SK-N-SH treated with all-trans-retinoic acid at 6 μM for 48 hours (cell line): Measurements from ENCODE around the gene PXDC1.

ENCODE experiments used
- ATAC-seq: fragments of 200-7000 bp; cut with Tn5 transposase; 3 replicates; pipeline ENCODE4 v1.9.1; 2020; ENCODE audit warnings: mild to moderate bottlenecking, moderate library complexity
- ARNTL ChIP-seq: fragments of 450-650 bp; formaldehyde crosslinking; IDR thresholded peaks from 2 replicates; pipeline ENCODE4 v1.5.0; 2020; ENCODE audit warnings: low read depth, mild to moderate bottlenecking, moderate library complexity, borderline replicate concordance
- BACH2 ChIP-seq: fragments of 250-450 bp; sonication (Bioruptor Pico); IDR thresholded peaks from 2 replicates; pipeline ENCODE4 v1.9.0; 2021; ENCODE audit warnings: mild to moderate bottlenecking, borderline replicate concordance
- CSDC2 ChIP-seq: fragments of 250-450 bp; sonication (Bioruptor Pico); IDR thresholded peaks from 2 replicates; pipeline ENCODE4 v1.5.0; 2020; ENCODE audit warnings: mild to moderate bottlenecking, moderate library complexity
- ESRRG ChIP-seq: fragments of 250-450 bp; sonication (Bioruptor Pico); IDR thresholded peaks from 2 replicates; pipeline ENCODE4 v1.6.1; 2021; ENCODE audit warnings: mild to moderate bottlenecking
- GLIS3 ChIP-seq: fragments of 250-450 bp; sonication (Bioruptor Pico); IDR thresholded peaks from 2 replicates; pipeline ENCODE4 v1.5.0; 2020; ENCODE audit warnings: mild to moderate bottlenecking, moderate library complexity
- ISL1 ChIP-seq: fragments of 250-450 bp; sonication (Bioruptor Pico); IDR thresholded peaks from 2 replicates; pipeline ENCODE4 v2.1.2; 2022; ENCODE audit warnings: mild to moderate bottlenecking, moderate library complexity
- OSR1 ChIP-seq: fragments of 250-450 bp; sonication (Bioruptor Pico); IDR thresholded peaks from 2 replicates; pipeline ENCODE4 v1.8.0; 2022; ENCODE audit warnings: moderate library complexity, mild to moderate bottlenecking, inconsistent platforms
- PATZ1 ChIP-seq: fragments of 250-450 bp; sonication (Bioruptor Pico); IDR thresholded peaks from 2 replicates; pipeline ENCODE4 v1.8.0; 2020; ENCODE audit warnings: mild to moderate bottlenecking, moderate library complexity, borderline replicate concordance
- POU6F1 ChIP-seq: fragments of 250-450 bp; sonication (Bioruptor Pico); IDR thresholded peaks from 2 replicates; pipeline ENCODE4 v1.8.0; 2021; ENCODE audit warnings: low read depth, mild to moderate bottlenecking, moderate library complexity, borderline replicate concordance
- PPARA ChIP-seq: fragments of 250-450 bp; sonication (Bioruptor Pico); IDR thresholded peaks from 2 replicates; pipeline ENCODE4 v1.5.0; 2020; ENCODE audit warnings: mild to moderate bottlenecking, borderline replicate concordance
- RARB ChIP-seq: fragments of 250-450 bp; sonication (Bioruptor Pico); IDR thresholded peaks from 2 replicates; pipeline ENCODE4 v1.8.0; 2021; ENCODE audit warnings: mild to moderate bottlenecking, moderate library complexity
- SNAI2 ChIP-seq: fragments of 250-450 bp; sonication (Bioruptor Pico); IDR thresholded peaks from 2 replicates; pipeline ENCODE4 v1.5.0; 2020; ENCODE audit warnings: mild to moderate bottlenecking, moderate library complexity
- TOX ChIP-seq: fragments of 250-450 bp; sonication (Bioruptor Pico); IDR thresholded peaks from 2 replicates; pipeline ENCODE4 v1.8.0; 2021; ENCODE audit warnings: mild to moderate bottlenecking, moderate library complexity, borderline replicate concordance
- ZC3H10 ChIP-seq: fragments of 250-450 bp; sonication (Bioruptor Pico); IDR thresholded peaks from 2 replicates; pipeline ENCODE4 v1.5.1; 2021; ENCODE audit warnings: mild to moderate bottlenecking, moderate library complexity
- ZFP30 ChIP-seq: fragments of 450-650 bp; formaldehyde crosslinking; IDR thresholded peaks from 2 replicates; pipeline ENCODE4 v1.5.0; 2022; ENCODE audit warnings: mild to moderate bottlenecking, moderate library complexity
- ZNF565 ChIP-seq: fragments of 450-650 bp; formaldehyde crosslinking; conservative IDR thresholded peaks from 2 replicates; pipeline ENCODE4 v1.5.0; 2020; ENCODE audit warnings: low read depth, mild to moderate bottlenecking, moderate library complexity
- ZNF70 ChIP-seq: fragments of 450-650 bp; formaldehyde crosslinking; IDR thresholded peaks from 2 replicates; pipeline ENCODE4 v1.5.0; 2020; ENCODE audit warnings: mild to moderate bottlenecking, moderate library complexity
- ZNF8 ChIP-seq: fragments of 450-650 bp; formaldehyde crosslinking; IDR thresholded peaks from 2 replicates; pipeline ENCODE4 v1.5.0; 2020; ENCODE audit warnings: mild to moderate bottlenecking, moderate library complexity
- TF ChIP-seq, protein P1 (sequence below): fragments of 250-450 bp; sonication (Bioruptor Pico); IDR thresholded peaks from 2 replicates; pipeline ENCODE4 v1.5.1; 2021; ENCODE audit warnings: mild to moderate bottlenecking, moderate library complexity
- TF ChIP-seq, protein P2 (sequence below): fragments of 250-450 bp; sonication (Bioruptor Pico); IDR thresholded peaks from 2 replicates; pipeline ENCODE4 v1.5.0; 2020; ENCODE audit warnings: mild to moderate bottlenecking, moderate library complexity
- TF ChIP-seq, protein P3 (sequence below): fragments of 250-450 bp; sonication (Bioruptor Pico); IDR thresholded peaks from 2 replicates; pipeline ENCODE4 v1.5.1; 2020; ENCODE audit warnings: low read depth, mild to moderate bottlenecking, moderate library complexity

The PXDC1 gene

GRCh38 chr6:3750317-3751076 is 1.0 kb downstream of the PXDC1 start:
- peak; percentile 21 for ATAC-seq
- peak; percentile 68; the same call in 1 of the 2 replicates for TF ChIP-seq PATZ1 (CRISPR knock-in tag)
- no peak for TF ChIP-seq ARNTL (CRISPR knock-in tag)

DNA sequence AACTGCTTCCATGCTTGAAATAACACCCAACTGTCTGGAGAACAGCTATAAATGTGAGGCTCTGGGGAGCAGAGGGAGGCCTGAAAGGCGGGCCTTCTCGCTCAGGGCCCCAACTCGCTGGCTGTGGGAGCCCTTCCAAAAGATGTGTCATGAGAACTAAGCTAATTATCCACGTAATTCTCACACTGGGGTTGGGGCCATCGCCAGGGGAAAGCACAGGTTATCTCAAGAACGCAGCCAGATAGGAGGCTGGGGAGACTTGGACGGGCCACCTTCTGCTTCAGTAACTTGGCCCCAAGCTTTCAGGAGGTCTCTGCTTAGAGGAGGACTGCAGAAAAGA is 1.6 kb downstream of the PXDC1 start:
- TF ChIP-seq ARNTL (CRISPR knock-in tag) (no peak), ZC3H10 (CRISPR knock-in tag) (no peak), ZNF8 (CRISPR knock-in tag) (no peak), ESRRG (CRISPR knock-in tag) (no peak), PPARA (no peak), RARB (CRISPR knock-in tag) (no peak), PATZ1 (CRISPR knock-in tag) (no peak), ZNF70 (CRISPR knock-in tag) (no peak), GLIS3 (CRISPR knock-in tag) (no peak), SNAI2 (CRISPR knock-in tag) (no peak), ZNF565 (CRISPR knock-in tag) (no peak), OSR1 (CRISPR knock-in tag) (no peak), BACH2 (CRISPR knock-in tag) (no peak)
- TF ChIP-seq, protein P1, sequence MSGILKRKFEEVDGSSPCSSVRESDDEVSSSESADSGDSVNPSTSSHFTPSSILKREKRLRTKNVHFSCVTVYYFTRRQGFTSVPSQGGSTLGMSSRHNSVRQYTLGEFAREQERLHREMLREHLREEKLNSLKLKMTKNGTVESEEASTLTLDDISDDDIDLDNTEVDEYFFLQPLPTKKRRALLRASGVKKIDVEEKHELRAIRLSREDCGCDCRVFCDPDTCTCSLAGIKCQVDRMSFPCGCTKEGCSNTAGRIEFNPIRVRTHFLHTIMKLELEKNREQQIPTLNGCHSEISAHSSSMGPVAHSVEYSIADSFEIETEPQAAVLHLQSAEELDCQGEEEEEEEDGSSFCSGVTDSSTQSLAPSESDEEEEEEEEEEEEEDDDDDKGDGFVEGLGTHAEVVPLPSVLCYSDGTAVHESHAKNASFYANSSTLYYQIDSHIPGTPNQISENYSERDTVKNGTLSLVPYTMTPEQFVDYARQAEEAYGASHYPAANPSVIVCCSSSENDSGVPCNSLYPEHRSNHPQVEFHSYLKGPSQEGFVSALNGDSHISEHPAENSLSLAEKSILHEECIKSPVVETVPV (CRISPR knock-in tag), result no peak
- TF ChIP-seq, protein P2, sequence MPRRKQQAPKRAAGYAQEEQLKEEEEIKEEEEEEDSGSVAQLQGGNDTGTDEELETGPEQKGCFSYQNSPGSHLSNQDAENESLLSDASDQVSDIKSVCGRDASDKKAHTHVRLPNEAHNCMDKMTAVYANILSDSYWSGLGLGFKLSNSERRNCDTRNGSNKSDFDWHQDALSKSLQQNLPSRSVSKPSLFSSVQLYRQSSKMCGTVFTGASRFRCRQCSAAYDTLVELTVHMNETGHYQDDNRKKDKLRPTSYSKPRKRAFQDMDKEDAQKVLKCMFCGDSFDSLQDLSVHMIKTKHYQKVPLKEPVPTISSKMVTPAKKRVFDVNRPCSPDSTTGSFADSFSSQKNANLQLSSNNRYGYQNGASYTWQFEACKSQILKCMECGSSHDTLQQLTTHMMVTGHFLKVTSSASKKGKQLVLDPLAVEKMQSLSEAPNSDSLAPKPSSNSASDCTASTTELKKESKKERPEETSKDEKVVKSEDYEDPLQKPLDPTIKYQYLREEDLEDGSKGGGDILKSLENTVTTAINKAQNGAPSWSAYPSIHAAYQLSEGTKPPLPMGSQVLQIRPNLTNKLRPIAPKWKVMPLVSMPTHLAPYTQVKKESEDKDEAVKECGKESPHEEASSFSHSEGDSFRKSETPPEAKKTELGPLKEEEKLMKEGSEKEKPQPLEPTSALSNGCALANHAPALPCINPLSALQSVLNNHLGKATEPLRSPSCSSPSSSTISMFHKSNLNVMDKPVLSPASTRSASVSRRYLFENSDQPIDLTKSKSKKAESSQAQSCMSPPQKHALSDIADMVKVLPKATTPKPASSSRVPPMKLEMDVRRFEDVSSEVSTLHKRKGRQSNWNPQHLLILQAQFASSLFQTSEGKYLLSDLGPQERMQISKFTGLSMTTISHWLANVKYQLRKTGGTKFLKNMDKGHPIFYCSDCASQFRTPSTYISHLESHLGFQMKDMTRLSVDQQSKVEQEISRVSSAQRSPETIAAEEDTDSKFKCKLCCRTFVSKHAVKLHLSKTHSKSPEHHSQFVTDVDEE (CRISPR knock-in tag), result no peak
- TF ChIP-seq, protein P3, sequence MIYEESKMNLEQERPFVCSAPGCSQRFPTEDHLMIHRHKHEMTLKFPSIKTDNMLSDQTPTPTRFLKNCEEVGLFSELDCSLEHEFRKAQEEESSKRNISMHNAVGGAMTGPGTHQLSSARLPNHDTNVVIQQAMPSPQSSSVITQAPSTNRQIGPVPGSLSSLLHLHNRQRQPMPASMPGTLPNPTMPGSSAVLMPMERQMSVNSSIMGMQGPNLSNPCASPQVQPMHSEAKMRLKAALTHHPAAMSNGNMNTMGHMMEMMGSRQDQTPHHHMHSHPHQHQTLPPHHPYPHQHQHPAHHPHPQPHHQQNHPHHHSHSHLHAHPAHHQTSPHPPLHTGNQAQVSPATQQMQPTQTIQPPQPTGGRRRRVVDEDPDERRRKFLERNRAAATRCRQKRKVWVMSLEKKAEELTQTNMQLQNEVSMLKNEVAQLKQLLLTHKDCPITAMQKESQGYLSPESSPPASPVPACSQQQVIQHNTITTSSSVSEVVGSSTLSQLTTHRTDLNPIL (CRISPR knock-in tag), result no peak
- ATAC-seq, result peak; percentile 6

DNA sequence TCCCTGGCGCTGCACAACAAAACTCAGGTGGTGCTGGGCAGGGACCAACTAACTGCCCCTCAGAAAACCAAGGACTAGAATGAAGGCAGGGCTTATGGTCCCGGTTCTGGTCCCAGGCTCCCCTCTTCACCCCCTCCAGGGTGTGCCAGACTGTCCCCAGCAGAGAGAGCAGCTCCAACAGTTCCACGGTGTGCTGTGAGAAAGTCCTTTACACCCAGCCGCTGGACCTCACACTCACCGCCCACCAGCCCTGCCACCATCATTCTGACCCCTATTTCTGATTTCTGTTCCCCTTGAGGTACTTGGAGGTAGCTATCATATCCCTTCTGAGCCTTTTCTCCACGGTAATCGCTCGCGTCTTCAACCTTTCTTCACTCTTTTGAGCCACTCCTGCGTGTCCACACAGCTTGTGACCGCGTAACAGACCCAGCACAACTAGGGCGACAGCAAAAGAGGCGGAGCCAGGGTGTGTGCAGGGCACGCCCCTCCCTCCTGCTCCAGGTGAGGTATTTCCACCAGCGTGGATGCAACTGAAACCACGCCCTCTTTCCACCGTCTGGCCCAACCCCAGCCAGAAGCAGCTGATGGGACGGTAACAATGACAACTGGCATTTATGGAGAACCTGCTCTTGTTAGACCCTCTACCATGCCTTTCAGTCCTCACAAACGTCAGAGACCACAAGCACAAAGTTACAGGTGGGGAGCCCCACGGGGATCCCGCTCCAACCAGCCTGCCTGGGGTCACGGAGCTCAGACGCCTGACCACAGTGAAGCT is 2.3 kb downstream of the PXDC1 start:
- no peak for ATAC-seq
- TF ChIP-seq, protein P1 (CRISPR knock-in tag), result no peak
- TF ChIP-seq ZNF565 (CRISPR knock-in tag), result no peak
- no peak for TF ChIP-seq GLIS3 (CRISPR knock-in tag)
- TF ChIP-seq POU6F1 (CRISPR knock-in tag), result no peak
- no peak for TF ChIP-seq PPARA
- no peak for TF ChIP-seq ESRRG (CRISPR knock-in tag)
- no peak for TF ChIP-seq CSDC2 (CRISPR knock-in tag)
- TF ChIP-seq ZNF8 (CRISPR knock-in tag), result no peak
- no peak for TF ChIP-seq RARB (CRISPR knock-in tag)
- no peak for TF ChIP-seq SNAI2 (CRISPR knock-in tag)
- no peak for TF ChIP-seq TOX (CRISPR knock-in tag)
- TF ChIP-seq ZNF70 (CRISPR knock-in tag), result no peak
- no peak for TF ChIP-seq ZFP30 (CRISPR knock-in tag)
- TF ChIP-seq OSR1 (CRISPR knock-in tag), result no peak
- no peak for TF ChIP-seq ARNTL (CRISPR knock-in tag)
- no peak for TF ChIP-seq ISL1
